ENCODE measurements around the gene KRT17. TPM values are rescaled to one million over a fixed set of nuclear protein-coding genes. Genes with fewer than 3 reads are reported as not detected.
"Not testable (repeated sequence)": the region's sequence is repeated elsewhere in the genome, so short reads cannot be mapped to it uniquely, and the experiment has no call there.

The KRT17 gene
- total and polyA plus RNA-seq, 4 donors, result 3.8 to 126 (median 19.3) TPM

DNA sequence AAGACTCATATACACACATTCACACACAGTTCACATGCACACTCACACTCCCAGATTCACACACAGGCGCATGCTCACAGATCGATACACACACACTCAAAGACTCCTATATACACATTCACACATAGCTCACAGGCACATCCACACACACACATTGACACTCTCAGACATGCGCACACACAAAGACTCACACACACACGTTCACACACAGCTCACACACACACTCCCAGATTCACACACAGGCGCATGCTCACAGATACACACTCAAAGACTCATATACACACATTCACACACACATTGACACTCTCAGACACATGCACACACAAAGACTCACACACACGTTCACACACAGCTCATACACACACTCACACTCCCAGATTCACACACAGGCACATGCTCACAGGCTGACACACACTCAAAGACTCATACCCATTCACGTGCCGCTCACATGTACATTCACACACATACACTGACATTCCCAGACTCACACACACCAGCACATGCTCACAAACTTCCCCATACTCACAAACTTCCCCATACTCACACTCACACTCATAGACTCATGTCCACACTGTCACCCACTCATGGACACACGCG lies 25.6 kb upstream of the KRT17 start:
- 94 to 96% methylated on average over 10 of the region's 10 CpGs for WGBS, 2 donors
- H3K4me1 ChIP-seq (ENCODE audit: control insufficient read depth in 1 of 2, insufficient read depth in 2 of 2, low read length in 2 of 2), result peaks cover 0 to 3% of the 10 kb centered on the region in 2 donors
- no peak overlapping the region for H3K27ac ChIP-seq (ENCODE audit: low read depth in 1 of 2, low read length in 2 of 2)
- DNase-seq (no peak), ATAC-seq (ENCODE audit: low FRiP score) (no peak)
- H3K27me3 ChIP-seq (ENCODE audit: control insufficient read depth in 1 of 2, insufficient read depth in 2 of 2, low read length in 1 of 2), result no peaks in the 10 kb centered on the region
- H3K36me3 ChIP-seq (ENCODE audit: control insufficient read depth in 1 of 2, insufficient read depth in 2 of 2, low read length in 1 of 2), result no peaks in the 10 kb centered on the region
- no peak overlapping the region for H3K4me3 ChIP-seq (ENCODE audit: low read length in 2 of 2)
- intact Hi-C loops (cut with DNase I), result loop anchor here (2.0 to 5.0 kb wide), 3 partner anchors 73 to 743 kb away; no protein-coding TSS in a partner anchor
- H3K9me3 ChIP-seq (ENCODE audit: control insufficient read depth, low read length), result no peaks in the 10 kb centered on the region

GRCh38 chr17:41648411-41649195 lies 24.2 kb upstream of the KRT17 start:
- no peaks in the 10 kb centered on the region for H3K36me3 ChIP-seq (ENCODE audit: control insufficient read depth in 1 of 2, insufficient read depth in 2 of 2, low read length in 1 of 2)
- 6% methylated on average over 39 of the region's 39 CpGs for WGBS, 2 donors
- no peaks in the 10 kb centered on the region for H3K9me3 ChIP-seq (ENCODE audit: control insufficient read depth, low read length)
- intact Hi-C loops (cut with DNase I), result loop anchor here (1.0 to 5.0 kb wide), 6 partner anchors 15 to 741 kb away; no protein-coding TSS in a partner anchor
- no peaks in the 10 kb centered on the region for H3K27me3 ChIP-seq (ENCODE audit: control insufficient read depth in 1 of 2, insufficient read depth in 2 of 2, low read length in 1 of 2)
- peaks cover 0 to 3% of the 10 kb centered on the region in 2 donors for H3K4me1 ChIP-seq (ENCODE audit: control insufficient read depth in 1 of 2, insufficient read depth in 2 of 2, low read length in 2 of 2)
- DNase-seq (peak; percentile 92 to 97), ATAC-seq (ENCODE audit: low FRiP score) (peak; percentile 95)
- H3K27ac ChIP-seq (ENCODE audit: low read depth in 1 of 2, low read length in 2 of 2), result no peak overlapping the region
- no peak overlapping the region for H3K4me3 ChIP-seq (ENCODE audit: low read length in 2 of 2)

DNA sequence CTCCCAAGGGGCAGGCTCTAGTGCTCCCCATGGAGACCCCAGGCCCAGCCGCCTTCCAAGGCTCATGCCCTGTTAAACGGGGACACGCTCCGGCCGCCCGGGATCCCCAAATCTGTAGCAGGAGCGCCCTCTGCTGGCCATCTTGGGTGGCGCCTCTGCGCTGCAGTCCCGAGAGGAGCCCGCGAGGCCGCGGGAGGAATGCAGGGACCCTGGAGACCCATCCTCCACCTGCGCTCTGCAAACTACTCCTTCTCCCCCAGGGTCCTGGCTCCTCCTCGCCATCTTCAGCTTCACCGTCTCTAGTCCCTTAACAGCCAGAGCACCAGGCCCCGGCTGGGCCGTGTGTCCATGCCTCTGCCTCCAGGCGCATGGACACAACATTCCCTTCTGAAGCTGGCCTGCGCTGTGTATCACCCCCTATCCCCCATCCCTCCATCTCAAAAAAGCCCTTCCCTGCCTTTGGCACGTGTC lies 23.6 kb upstream of the KRT17 start:
- Histone ChIP-seq H3K27ac (ENCODE audit: low read depth in 1 of 2, low read length in 2 of 2) (no peak overlapping the region), H3K9me3 (ENCODE audit: control insufficient read depth, low read length) (no peaks in the 10 kb centered on the region), H3K27me3 (ENCODE audit: control insufficient read depth in 1 of 2, insufficient read depth in 2 of 2, low read length in 1 of 2) (no peaks in the 10 kb centered on the region), H3K4me1 (ENCODE audit: control insufficient read depth in 1 of 2, insufficient read depth in 2 of 2, low read length in 2 of 2) (peaks cover 0 to 3% of the 10 kb centered on the region in 2 donors), H3K4me3 (ENCODE audit: low read length in 2 of 2) (no peak overlapping the region), H3K36me3 (ENCODE audit: control insufficient read depth in 1 of 2, insufficient read depth in 2 of 2, low read length in 1 of 2) (no peaks in the 10 kb centered on the region)
- intact Hi-C loops (cut with DNase I), result loop anchor here (1.0 to 5.0 kb wide), 6 partner anchors 15 to 741 kb away; no protein-coding TSS in a partner anchor
- WGBS, 2 donors, result 1 to 2% methylated on average over 19 to 22 of the region's 22 CpGs
- peak; percentile 92 for ATAC-seq (ENCODE audit: low FRiP score)
- peak; percentile 93 to 97 for DNase-seq

DNA sequence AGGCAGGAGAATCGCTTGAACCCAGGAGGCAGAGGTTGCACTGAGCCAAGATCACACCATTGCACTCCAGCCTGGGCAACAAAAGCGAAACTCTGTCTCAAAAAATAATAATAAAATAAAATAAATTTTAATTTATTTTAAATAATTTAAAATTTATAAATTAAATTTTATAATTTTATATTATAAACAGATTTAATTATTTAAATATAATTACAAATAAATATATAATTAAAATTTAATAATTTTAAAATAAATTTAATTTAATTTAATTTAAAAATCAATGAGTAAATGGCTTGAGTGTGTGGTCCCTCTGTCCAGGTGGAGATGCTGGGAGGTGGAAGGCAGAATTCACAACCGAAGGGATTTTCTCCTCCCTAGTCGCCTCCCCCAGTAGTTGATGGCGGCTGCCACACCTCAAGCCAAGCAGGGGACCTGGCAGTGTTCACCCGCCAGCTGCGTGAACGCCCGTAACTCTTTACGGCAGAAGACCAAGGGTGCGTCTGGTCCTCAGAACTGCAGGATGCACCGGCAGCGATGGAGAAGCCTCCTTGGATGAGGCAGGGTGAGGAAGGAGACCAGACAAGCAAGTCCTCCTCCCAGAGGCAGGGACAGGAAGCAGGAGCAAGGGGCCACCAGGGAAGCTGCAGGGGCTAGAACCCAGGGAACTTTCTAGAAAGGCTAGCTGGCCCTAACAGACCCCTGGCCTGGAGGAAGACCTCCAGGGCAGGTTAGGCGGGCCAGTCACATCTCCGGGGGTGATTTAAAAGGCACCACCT lies 22.9 kb upstream of the KRT17 start:
- H3K27me3 ChIP-seq (ENCODE audit: control insufficient read depth in 1 of 2, insufficient read depth in 2 of 2, low read length in 1 of 2), result no peaks in the 10 kb centered on the region
- DNase-seq (no peak), ATAC-seq (ENCODE audit: low FRiP score) (no peak)
- no peak overlapping the region for H3K4me3 ChIP-seq (ENCODE audit: low read length in 2 of 2)
- WGBS, 2 donors, result 80 to 81% methylated on average over 15 of the region's 15 CpGs
- intact Hi-C loops (cut with DNase I), result loop anchor here (5.0 kb wide), 2 partner anchors 70 to 740 kb away; no protein-coding TSS in a partner anchor
- H3K27ac ChIP-seq (ENCODE audit: low read depth in 1 of 2, low read length in 2 of 2), result no peak overlapping the region
- no peaks in the 10 kb centered on the region for H3K36me3 ChIP-seq (ENCODE audit: control insufficient read depth in 1 of 2, insufficient read depth in 2 of 2, low read length in 1 of 2)
- H3K4me1 ChIP-seq (ENCODE audit: control insufficient read depth in 1 of 2, insufficient read depth in 2 of 2, low read length in 2 of 2), result peaks cover 0 to 3% of the 10 kb centered on the region in 2 donors
- no peaks in the 10 kb centered on the region for H3K9me3 ChIP-seq (ENCODE audit: control insufficient read depth, low read length)

- no peak overlapping the region for H3K27ac ChIP-seq (ENCODE audit: low read depth in 1 of 2, low read length in 2 of 2)
- H3K4me3 ChIP-seq (ENCODE audit: low read length in 2 of 2), result no peak overlapping the region
- ATAC-seq (ENCODE audit: low FRiP score), result no peak
- WGBS, 2 donors, result 90 to 93% methylated on average over 13 of the region's 13 CpGs
- intact Hi-C loops (cut with DNase I), result no loop called here
- no peaks in the 10 kb centered on the region for H3K36me3 ChIP-seq (ENCODE audit: control insufficient read depth in 1 of 2, insufficient read depth in 2 of 2, low read length in 1 of 2)
- H3K27me3 ChIP-seq (ENCODE audit: control insufficient read depth in 1 of 2, insufficient read depth in 2 of 2, low read length in 1 of 2), result no peaks in the 10 kb centered on the region
- DNase-seq, result no peak
- H3K9me3 ChIP-seq (ENCODE audit: control insufficient read depth, low read length), result no peaks in the 10 kb centered on the region
- H3K4me1 ChIP-seq (ENCODE audit: control insufficient read depth in 1 of 2, insufficient read depth in 2 of 2, low read length in 2 of 2), result peaks cover 0 to 3% of the 10 kb centered on the region in 2 donors
These were observed 18.1 kb upstream of the KRT17 start for GRCh38 chr17:41642252-41643156.

DNA sequence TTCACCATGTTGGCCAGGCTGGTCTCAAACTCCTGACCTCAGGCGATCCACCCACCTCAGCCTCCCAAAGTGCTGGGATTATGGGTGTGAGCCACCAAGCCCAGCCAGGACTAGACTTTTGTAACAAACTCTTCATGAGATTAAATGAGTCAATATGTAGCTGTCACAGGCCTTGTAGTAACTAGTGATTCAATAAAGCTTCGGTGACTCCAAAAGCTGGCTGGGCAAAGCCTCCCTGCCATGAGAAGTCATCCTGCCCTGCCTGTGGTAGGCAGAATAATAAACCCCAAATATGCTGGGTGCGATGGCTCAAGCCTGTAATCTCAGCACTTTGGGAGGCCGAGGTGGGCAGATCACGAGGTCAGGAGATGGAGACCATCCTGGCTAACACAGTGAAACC lies 16.2 kb upstream of the KRT17 start:
- H3K36me3 ChIP-seq (ENCODE audit: control insufficient read depth in 1 of 2, insufficient read depth in 2 of 2, low read length in 1 of 2); H3K4me1 ChIP-seq (ENCODE audit: control insufficient read depth in 1 of 2, insufficient read depth in 2 of 2, low read length in 2 of 2); H3K9me3 ChIP-seq (ENCODE audit: control insufficient read depth, low read length); ATAC-seq (ENCODE audit: low FRiP score); DNase-seq; H3K27me3 ChIP-seq (ENCODE audit: control insufficient read depth in 1 of 2, insufficient read depth in 2 of 2, low read length in 1 of 2); intact Hi-C loops (cut with DNase I); H3K27ac ChIP-seq (ENCODE audit: low read depth in 1 of 2, low read length in 2 of 2); H3K4me3 ChIP-seq (ENCODE audit: low read length in 2 of 2): not testable (repeated sequence)
- WGBS, 2 donors, result 97 to 98% methylated on average over 5 of the region's 5 CpGs

DNA sequence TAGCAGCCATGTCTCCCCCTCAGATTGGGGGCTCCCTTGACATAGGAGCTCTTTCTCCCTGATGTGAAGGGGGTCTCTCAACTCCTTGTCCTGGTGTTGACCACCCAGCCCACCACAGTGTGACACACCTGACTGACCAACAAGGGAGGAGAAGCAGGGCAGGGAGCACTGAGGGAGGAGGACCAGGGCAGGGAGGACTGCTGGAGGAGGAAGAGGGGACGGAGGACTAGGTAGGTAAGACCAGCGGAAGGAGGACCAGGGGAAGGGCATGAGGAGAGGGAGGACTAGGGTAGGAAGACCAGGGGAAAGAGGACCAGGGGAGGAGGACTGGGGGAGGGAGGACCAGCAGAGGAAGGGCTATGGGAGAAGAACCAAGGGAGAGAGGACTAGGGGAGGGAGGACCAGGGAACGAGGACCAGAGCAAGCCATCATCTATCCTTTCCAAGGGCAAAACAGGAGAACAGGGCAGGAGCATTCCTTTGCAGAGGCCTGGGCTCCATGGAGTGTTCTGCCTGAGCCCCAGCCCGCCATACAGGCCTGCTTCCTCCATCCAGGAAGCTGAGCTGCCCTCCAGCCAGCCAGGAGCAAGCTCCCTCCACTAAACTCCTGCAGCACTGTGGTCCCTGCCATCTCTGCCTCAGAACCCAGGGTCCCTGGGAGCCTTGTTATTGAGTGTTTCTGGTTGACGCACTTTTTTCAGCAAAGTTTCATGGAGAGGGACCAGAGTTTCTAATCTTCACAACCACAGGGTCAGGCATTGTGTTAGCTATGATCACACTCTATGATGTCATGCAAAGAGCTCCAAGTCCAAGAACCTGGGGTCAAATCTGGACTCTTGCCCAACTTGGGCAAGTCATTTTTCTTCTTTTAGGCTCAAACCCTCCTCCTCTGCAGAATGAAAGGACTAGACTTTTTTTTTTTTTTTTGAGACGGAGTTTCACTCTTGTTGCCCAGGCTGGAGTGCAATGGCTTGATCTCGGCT lies 15.4 kb upstream of the KRT17 start:
- intact Hi-C loops (cut with DNase I), result no loop called here
- Histone ChIP-seq H3K27me3 (ENCODE audit: control insufficient read depth in 1 of 2, insufficient read depth in 2 of 2, low read length in 1 of 2) (no peaks in the 10 kb centered on the region), H3K27ac (ENCODE audit: low read depth in 1 of 2, low read length in 2 of 2) (no peak overlapping the region), H3K36me3 (ENCODE audit: control insufficient read depth in 1 of 2, insufficient read depth in 2 of 2, low read length in 1 of 2) (no peaks in the 10 kb centered on the region), H3K4me3 (ENCODE audit: low read length in 2 of 2) (no peak overlapping the region), H3K9me3 (ENCODE audit: control insufficient read depth, low read length) (no peaks in the 10 kb centered on the region), H3K4me1 (ENCODE audit: control insufficient read depth in 1 of 2, insufficient read depth in 2 of 2, low read length in 2 of 2) (no peaks in the 10 kb centered on the region)
- DNase-seq (no peak), ATAC-seq (ENCODE audit: low FRiP score) (no peak)
- WGBS, 2 donors, result 94 to 95% methylated on average over 7 of the region's 7 CpGs
